HAP-1 (cell line): ENCODE data around the gene WBP1L.
"Not testable (repeated sequence)": the region's sequence is repeated elsewhere in the genome, so short reads cannot be mapped to it uniquely, and the experiment has no call there.

Experiments used
- DNase-seq, 2 experiments: peaks; one replicate each; pipeline ENCODE4 v3.0.0-alpha.2; 2016 to 2020; ENCODE audit warnings: low spot score in 2 of 2
- H3K27me3 ChIP-seq: fragments of 250-450 bp; sonication (Bioruptor Pico); 2 replicates; pipeline ENCODE4 v1.5.1; 2020; ENCODE audit warnings: low read depth, mild to moderate bottlenecking, moderate library complexity
- H3K36me3 ChIP-seq: fragments of 250-450 bp; sonication (Bioruptor Pico); replicated peaks from 2 replicates; pipeline ENCODE4 v1.5.1; 2020; ENCODE audit warnings: mild to moderate bottlenecking
- H3K4me1 ChIP-seq: fragments of 250-450 bp; sonication (Bioruptor Pico); 2 replicates; pipeline ENCODE4 v1.5.1; 2020; ENCODE audit warnings: mild to moderate bottlenecking
- H3K4me3 ChIP-seq: fragments of 250-450 bp; sonication (Bioruptor Pico); 2 replicates; pipeline ENCODE4 v1.5.1; 2020; ENCODE audit warnings: mild to moderate bottlenecking, moderate library complexity
- H3K9me3 ChIP-seq: fragments of 250-450 bp; sonication (Bioruptor Pico); 2 replicates; pipeline ENCODE4 v1.5.1; 2020; ENCODE audit warnings: mild to moderate bottlenecking, moderate library complexity
- in situ Hi-C: fragments of 300-500 bp; cut with MboI; formaldehyde crosslinking; loops from 3 replicates; pipeline ENCODE4 v1.14.3; 2020; ENCODE audit warnings: low sequenced_read_pairs, inconsistent platforms, mixed read lengths

Gene WBP1L

GRCh38 chr10:102853237-102853636, 109.5 kb downstream of the WBP1L start:
- H3K4me3 ChIP-seq, H3K36me3 ChIP-seq, in situ Hi-C loops, DNase-seq, H3K27me3 ChIP-seq, H3K9me3 ChIP-seq: not testable (repeated sequence)
- H3K4me1 ChIP-seq = peaks cover 16% of the 10 kb centered on the region

- H3K27me3 ChIP-seq, H3K36me3 ChIP-seq, H3K9me3 ChIP-seq, in situ Hi-C loops, H3K4me3 ChIP-seq: not testable (repeated sequence)
- peak; percentile 82 to 90 for DNase-seq
- peaks cover 17% of the 10 kb centered on the region for H3K4me1 ChIP-seq
Measured at GRCh38 chr10:102855731-102856436, 112.1 kb downstream of the WBP1L start.

GRCh38 chr10:102856758-102857424, 113.1 kb downstream of the WBP1L start:
- peak in 1 of 2 experiments; percentile 27 for DNase-seq
- no peaks in the 10 kb centered on the region for H3K36me3 ChIP-seq
- no peaks in the 10 kb centered on the region for H3K9me3 ChIP-seq
- no peak overlapping the region for H3K4me3 ChIP-seq
- no peaks in the 10 kb centered on the region for H3K27me3 ChIP-seq
- in situ Hi-C loops = no loop called here
- H3K4me1 ChIP-seq = peaks cover 17% of the 10 kb centered on the region

- Histone ChIP-seq H3K27me3 (no peaks in the 10 kb centered on the region), H3K9me3 (no peaks in the 10 kb centered on the region), H3K4me1 (peaks cover 17% of the 10 kb centered on the region), H3K36me3 (no peaks in the 10 kb centered on the region), H3K4me3 (no peak overlapping the region)
- in situ Hi-C loops = no loop called here
- DNase-seq = no peak
Measured at GRCh38 chr10:102859911-102860310, 116.2 kb downstream of the WBP1L start.

- DNase-seq = no peak
- Histone ChIP-seq H3K36me3 (no peaks in the 10 kb centered on the region), H3K4me3 (no peak overlapping the region), H3K4me1 (no peaks in the 10 kb centered on the region), H3K9me3 (no peaks in the 10 kb centered on the region), H3K27me3 (no peaks in the 10 kb centered on the region)
- in situ Hi-C loops = no loop called here
Measured at GRCh38 chr10:102863660-102864059, 119.9 kb downstream of the WBP1L start.

GRCh38 chr10:102865620-102866019, 121.9 kb downstream of the WBP1L start:
- H3K27me3 ChIP-seq = no peaks in the 10 kb centered on the region
- no peak for DNase-seq
- H3K9me3 ChIP-seq = no peaks in the 10 kb centered on the region
- in situ Hi-C loops = no loop called here
- H3K4me3 ChIP-seq = no peak overlapping the region
- H3K36me3 ChIP-seq = no peaks in the 10 kb centered on the region
- peaks cover 4% of the 10 kb centered on the region for H3K4me1 ChIP-seq
